Muscle layer of duodenum (tissue), 2 donors: ENCODE results near the gene ICA1.
A peak's percentile ranks its signal among the peaks of the same experiment; 100 is the strongest.
"Not testable (repeated sequence)": the region's sequence is repeated elsewhere in the genome, so short reads cannot be mapped to it uniquely, and the experiment has no call there.

Experiments used
- H3K27ac ChIP-seq: one replicate; pipeline ENCODE4 v1.7.0; 2013; ENCODE audit warnings: mild to moderate bottlenecking, low read length
- H3K27me3 ChIP-seq: one replicate; pipeline ENCODE4 v1.7.0; 2013; ENCODE audit warnings: low read depth, mild to moderate bottlenecking, control low read depth, low read length
- H3K36me3 ChIP-seq, 2 donors: one replicate each; pipeline ENCODE4 v1.7.0; 2013; ENCODE audit warnings: low read length in 2 of 2, control low read depth in 1 of 2, mild to moderate bottlenecking in 1 of 2; ENCODE audit not compliant: insufficient read depth in 2 of 2, control insufficient read depth in 1 of 2
- H3K4me1 ChIP-seq, 2 donors: one replicate each; pipeline ENCODE4 v1.7.0; 2013; ENCODE audit warnings: low read length in 2 of 2, mild to moderate bottlenecking in 2 of 2, control low read depth in 1 of 2, moderate library complexity in 1 of 2; ENCODE audit not compliant: insufficient read depth in 2 of 2, control insufficient read depth in 1 of 2
- H3K4me3 ChIP-seq, 2 donors: one replicate each; pipeline ENCODE4 v1.7.0; 2013; ENCODE audit warnings: low read length in 2 of 2, low read depth in 1 of 2, mild to moderate bottlenecking in 1 of 2
- H3K9me3 ChIP-seq, 2 donors: one replicate each; pipeline ENCODE4 v1.7.0; 2013; ENCODE audit warnings: low read length in 2 of 2, control low read depth in 1 of 2, mild to moderate bottlenecking in 1 of 2; ENCODE audit not compliant: control insufficient read depth in 1 of 2
- donor health status: healthy.

Gene ICA1

GRCh38 chr7:8261711-8262695, at the start of gene ICA1:
Gene ICA1, minus strand, starts transcription at chr7:8262167. Its CDS starts 26,241 bp downstream, at chr7:8235926.
- Histone ChIP-seq H3K27me3 (no peaks in the 10 kb centered on the region), H3K4me1 (peaks cover 0 to 12% of the 10 kb centered on the region in 2 donors), H3K4me3 (peak within 1 kb of the TSS; percentile 61 to 79), H3K9me3 (no peaks in the 10 kb centered on the region), H3K27ac (peak within 1 kb of the TSS; percentile 67), H3K36me3 (no peaks in the 10 kb centered on the region)

- Histone ChIP-seq H3K9me3 (peaks cover 0 to 16% of the 10 kb centered on the region in 2 donors), H3K27ac (no peak overlapping the region), H3K27me3 (no peaks in the 10 kb centered on the region), H3K36me3 (no peaks in the 10 kb centered on the region), H3K4me1 (no peaks in the 10 kb centered on the region), H3K4me3 (no peak overlapping the region)
These were observed 48.9 kb upstream of the ICA1 start for GRCh38 chr7:8310876-8311275.

- Histone ChIP-seq H3K27me3 (no peaks in the 10 kb centered on the region), H3K9me3 (no peaks in the 10 kb centered on the region), H3K4me3 (no peak overlapping the region), H3K27ac (no peak overlapping the region), H3K4me1 (no peaks in the 10 kb centered on the region), H3K36me3 (no peaks in the 10 kb centered on the region)
These were observed 43.8 kb upstream of the ICA1 start for GRCh38 chr7:8305625-8306388.

GRCh38 chr7:8305104-8305503, 43.1 kb upstream of the ICA1 start:
- Histone ChIP-seq H3K27ac (no peak overlapping the region), H3K36me3 (no peaks in the 10 kb centered on the region), H3K4me3 (no peak overlapping the region), H3K9me3 (no peaks in the 10 kb centered on the region), H3K27me3 (no peaks in the 10 kb centered on the region), H3K4me1 (no peaks in the 10 kb centered on the region)

- Histone ChIP-seq H3K36me3 (no peaks in the 10 kb centered on the region), H3K27me3 (no peaks in the 10 kb centered on the region), H3K4me1 (no peaks in the 10 kb centered on the region), H3K27ac (no peak overlapping the region), H3K9me3 (no peaks in the 10 kb centered on the region), H3K4me3 (no peak overlapping the region)
These were observed 42.0 kb upstream of the ICA1 start for GRCh38 chr7:8303904-8304528.

- not testable (repeated sequence) for H3K27me3 ChIP-seq, H3K9me3 ChIP-seq, H3K27ac ChIP-seq, H3K4me1 ChIP-seq, H3K36me3 ChIP-seq, H3K4me3 ChIP-seq
These were observed 35.1 kb upstream of the ICA1 start for GRCh38 chr7:8297023-8297422.

GRCh38 chr7:8296362-8296659, 34.3 kb upstream of the ICA1 start:
- H3K27me3 ChIP-seq = no peaks in the 10 kb centered on the region
- H3K36me3 ChIP-seq = no peaks in the 10 kb centered on the region
- H3K4me3 ChIP-seq = no peak overlapping the region
- H3K9me3 ChIP-seq = no peaks in the 10 kb centered on the region
- no peaks in the 10 kb centered on the region for H3K4me1 ChIP-seq
- no peak overlapping the region for H3K27ac ChIP-seq

GRCh38 chr7:8295638-8296361, 33.8 kb upstream of the ICA1 start:
- no peak overlapping the region for H3K4me3 ChIP-seq
- no peaks in the 10 kb centered on the region for H3K36me3 ChIP-seq

GRCh38 chr7:8291397-8292141, 29.6 kb upstream of the ICA1 start:
- H3K27ac ChIP-seq = no peak overlapping the region

More at GRCh38 chr7:8295638-8296361, 33.8 kb upstream of the ICA1 start:
- Histone ChIP-seq H3K9me3 (no peaks in the 10 kb centered on the region), H3K4me1 (no peaks in the 10 kb centered on the region), H3K27me3 (no peaks in the 10 kb centered on the region), H3K27ac (no peak overlapping the region)

GRCh38 chr7:8290645-8291308, 28.8 kb upstream of the ICA1 start:
- Histone ChIP-seq H3K9me3 (no peaks in the 10 kb centered on the region), H3K36me3 (no peaks in the 10 kb centered on the region), H3K4me1 (no peaks in the 10 kb centered on the region), H3K27me3 (no peaks in the 10 kb centered on the region), H3K27ac (no peak overlapping the region), H3K4me3 (no peak overlapping the region)

More at GRCh38 chr7:8291397-8292141, 29.6 kb upstream of the ICA1 start:
- Histone ChIP-seq H3K27me3 (no peaks in the 10 kb centered on the region), H3K9me3 (no peaks in the 10 kb centered on the region), H3K4me3 (no peak overlapping the region), H3K4me1 (no peaks in the 10 kb centered on the region), H3K36me3 (no peaks in the 10 kb centered on the region)
